Measurements from ENCODE around the gene ATXN7L3.

The ATXN7L3 gene

DNA sequence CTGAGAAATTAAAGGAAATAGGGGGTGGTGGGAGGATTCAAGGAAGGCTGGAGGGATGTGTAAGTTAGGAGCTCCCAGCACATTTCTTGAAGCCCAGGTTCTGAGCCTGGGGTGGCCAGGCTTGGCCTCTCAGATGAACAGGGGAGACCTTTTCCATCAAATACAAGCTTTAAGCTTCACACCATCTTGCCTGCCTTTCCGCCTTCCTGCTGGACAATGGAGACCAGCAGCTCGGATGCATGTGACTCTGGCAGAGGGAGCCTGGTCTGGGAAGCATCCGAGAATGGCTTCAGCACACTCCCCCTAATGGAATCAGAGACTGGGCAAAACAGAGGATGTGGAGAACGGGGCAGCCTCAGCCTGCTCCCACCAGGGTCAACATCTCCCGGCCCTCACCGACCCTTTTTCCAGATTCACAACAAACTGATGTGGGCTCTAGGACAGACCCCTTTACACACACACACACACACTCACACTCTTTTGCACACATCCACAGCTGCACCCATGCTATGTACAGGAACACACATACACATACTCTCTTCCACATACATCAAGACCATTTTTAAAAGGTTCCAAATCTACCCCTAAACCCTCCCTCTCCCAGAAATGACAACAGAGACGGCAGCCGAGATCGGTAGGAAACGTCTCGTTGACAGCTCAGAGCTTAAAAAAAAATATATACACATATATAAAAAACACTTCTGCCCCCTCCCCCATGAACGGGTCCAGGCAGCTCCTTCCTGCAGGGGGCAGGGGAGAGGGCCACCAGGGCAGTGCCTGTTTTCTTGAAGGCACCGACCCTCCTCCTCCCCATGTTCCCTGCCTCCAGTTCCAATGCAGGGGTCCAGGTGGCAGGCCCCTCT is 6.5 kb upstream of the ATXN7L3 start:
- DNase-seq (ENCODE audit: low spot score), result no peak
- TF ChIP-seq, protein P1, sequence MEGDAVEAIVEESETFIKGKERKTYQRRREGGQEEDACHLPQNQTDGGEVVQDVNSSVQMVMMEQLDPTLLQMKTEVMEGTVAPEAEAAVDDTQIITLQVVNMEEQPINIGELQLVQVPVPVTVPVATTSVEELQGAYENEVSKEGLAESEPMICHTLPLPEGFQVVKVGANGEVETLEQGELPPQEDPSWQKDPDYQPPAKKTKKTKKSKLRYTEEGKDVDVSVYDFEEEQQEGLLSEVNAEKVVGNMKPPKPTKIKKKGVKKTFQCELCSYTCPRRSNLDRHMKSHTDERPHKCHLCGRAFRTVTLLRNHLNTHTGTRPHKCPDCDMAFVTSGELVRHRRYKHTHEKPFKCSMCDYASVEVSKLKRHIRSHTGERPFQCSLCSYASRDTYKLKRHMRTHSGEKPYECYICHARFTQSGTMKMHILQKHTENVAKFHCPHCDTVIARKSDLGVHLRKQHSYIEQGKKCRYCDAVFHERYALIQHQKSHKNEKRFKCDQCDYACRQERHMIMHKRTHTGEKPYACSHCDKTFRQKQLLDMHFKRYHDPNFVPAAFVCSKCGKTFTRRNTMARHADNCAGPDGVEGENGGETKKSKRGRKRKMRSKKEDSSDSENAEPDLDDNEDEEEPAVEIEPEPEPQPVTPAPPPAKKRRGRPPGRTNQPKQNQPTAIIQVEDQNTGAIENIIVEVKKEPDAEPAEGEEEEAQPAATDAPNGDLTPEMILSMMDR (IDR thresholded peaks at IDR 0.05; ENCODE audit: extremely low read depth, missing control alignments), result no peak

DNA sequence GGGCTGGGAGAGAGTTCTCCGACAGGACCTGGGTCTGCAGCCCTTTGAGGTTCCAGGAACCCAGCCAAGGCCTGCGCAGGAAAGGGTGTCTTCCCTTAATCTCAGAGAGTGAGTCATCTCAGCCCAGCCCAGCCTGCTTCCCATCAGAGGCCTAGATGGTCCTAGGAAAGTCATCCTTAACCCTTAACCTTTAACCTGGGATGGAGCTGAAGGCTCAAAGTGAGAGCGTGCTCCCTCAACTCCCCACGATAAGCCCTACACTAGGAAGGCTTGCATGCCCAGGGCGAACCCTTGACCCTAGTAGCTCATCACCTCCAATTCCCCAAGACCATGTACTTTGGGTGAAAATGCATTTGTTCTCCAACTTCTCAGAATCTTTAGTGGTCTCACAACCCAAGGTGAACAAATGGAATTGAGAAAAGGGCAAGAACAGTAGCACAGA is 4.8 kb upstream of the ATXN7L3 start:
- no peak for DNase-seq (ENCODE audit: low spot score)
- TF ChIP-seq, protein P1 (IDR thresholded peaks at IDR 0.05; ENCODE audit: extremely low read depth, missing control alignments), result no peak

- DNase-seq (ENCODE audit: low spot score), result peak; percentile 71
- TF ChIP-seq, protein P1 (IDR thresholded peaks at IDR 0.05; ENCODE audit: extremely low read depth, missing control alignments), result peak; percentile 40
Observed at GRCh38 chr17:44203731-44204440, 4.2 kb upstream of the ATXN7L3 start.

DNA sequence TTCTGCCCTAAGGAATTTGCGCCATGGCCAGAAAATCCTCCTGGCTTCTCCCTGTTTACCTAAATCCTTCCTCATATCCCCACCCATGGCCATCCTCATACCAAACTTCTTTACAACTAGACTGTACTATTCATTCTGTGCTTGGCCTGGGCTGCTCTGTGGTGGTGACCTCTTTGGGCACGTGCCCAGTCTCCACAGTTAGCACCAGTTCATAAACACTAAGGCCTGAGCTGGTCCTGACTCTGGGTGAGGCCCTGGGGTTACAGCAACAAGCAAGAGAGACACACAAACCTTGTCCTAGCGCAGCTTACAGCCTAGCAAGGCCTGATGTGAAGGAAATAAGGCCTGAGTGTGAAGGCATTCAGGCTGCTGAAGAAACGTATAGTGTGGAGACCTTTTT is 3.1 kb upstream of the ATXN7L3 start:
- TF ChIP-seq, protein P1 (IDR thresholded peaks at IDR 0.05; ENCODE audit: extremely low read depth, missing control alignments), result no peak
- no peak for DNase-seq (ENCODE audit: low spot score)

DNA sequence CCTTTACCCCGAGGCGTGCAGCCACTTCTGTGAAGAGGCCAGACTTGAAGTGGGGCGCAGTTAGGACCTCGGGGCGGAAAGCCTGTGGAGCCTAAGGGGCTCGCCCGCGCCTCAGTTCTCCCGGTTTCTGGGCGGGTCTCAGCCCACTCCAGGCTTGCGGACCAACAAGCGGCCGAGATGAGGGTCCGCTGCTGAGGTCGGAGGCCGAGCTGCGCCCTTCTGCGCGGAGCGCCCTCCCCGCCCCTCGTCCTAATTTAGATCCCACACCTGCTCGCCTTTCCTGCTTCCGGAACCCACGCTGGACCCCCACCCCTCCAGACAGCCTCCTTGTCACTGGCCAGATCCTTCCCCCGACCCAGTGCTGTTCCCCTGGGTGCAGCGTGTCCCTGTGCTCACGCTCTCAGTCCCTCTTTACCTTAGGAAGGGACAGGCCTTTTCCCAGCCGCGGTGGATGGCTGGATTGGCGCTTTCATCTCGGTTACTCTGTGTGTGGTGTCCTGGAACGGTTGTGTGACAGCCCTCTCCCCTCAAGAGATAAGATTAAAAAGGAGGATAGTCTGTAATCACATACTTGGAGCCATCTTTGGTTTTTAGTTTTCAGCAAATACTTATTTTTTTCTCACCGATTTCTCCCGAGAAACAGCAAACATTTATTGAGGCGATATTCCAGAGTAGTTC is 933 bp upstream of the ATXN7L3 start:
- DNase-seq (ENCODE audit: low spot score), result no peak
- TF ChIP-seq, protein P1 (IDR thresholded peaks at IDR 0.05; ENCODE audit: extremely low read depth, missing control alignments), result no peak

GRCh38 chr17:44198721-44199552 is 747 bp downstream of the ATXN7L3 start:
- peak; percentile 95 for DNase-seq (ENCODE audit: low spot score)

More at GRCh38 chr17:44198721-44199552, 747 bp downstream of the ATXN7L3 start:
- TF ChIP-seq, protein P1 (IDR thresholded peaks at IDR 0.05; ENCODE audit: extremely low read depth, missing control alignments), result no peak
